ENCODE measurements around the gene PALS2. TPM values are rescaled to one million over a fixed set of nuclear protein-coding genes. Genes with fewer than 3 reads are reported as not detected.

Gene PALS2
- total and polyA plus RNA-seq, 2 donors from 2014 or later, result 5.6 to 35.6 TPM

DNA sequence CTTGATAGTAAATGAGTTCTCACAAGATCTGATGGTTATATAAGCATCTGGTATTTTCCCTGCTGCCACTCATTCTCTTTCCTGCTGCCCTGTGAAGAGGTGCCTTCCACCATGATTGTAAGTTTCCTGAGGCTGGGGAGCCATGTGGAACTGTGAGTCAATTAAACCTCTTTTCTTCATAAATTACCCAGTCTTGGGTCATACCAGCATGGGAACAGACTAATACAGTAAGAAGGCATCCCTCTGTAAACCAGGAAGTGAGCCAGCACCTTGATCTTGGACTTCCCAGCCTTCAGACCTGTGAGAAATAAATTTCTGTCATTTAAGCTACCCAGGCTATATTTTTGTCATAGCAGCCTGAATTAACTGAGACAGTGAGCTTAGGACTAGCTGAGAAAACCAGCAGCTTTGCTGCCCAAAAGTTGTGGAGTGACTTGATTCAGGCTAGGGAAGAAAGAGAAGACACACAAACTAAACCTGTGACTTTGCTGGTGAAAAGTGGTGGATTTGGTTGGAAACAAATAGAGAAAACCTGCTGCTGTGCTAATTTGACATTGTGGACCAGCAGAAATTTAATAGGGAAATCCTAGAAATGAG is 29.7 kb downstream of the PALS2 start:
- Histone ChIP-seq H3K4me3 (ENCODE audit: low read length in 3 of 3) (no peak overlapping the region), H3K4me1 (ENCODE audit: control insufficient read depth in 2 of 3, insufficient read depth in 2 of 3, low read depth in 1 of 3, low read length in 3 of 3) (no peaks in the 10 kb centered on the region), H3K27me3 (ENCODE audit: control insufficient read depth, insufficient read depth, low read length) (no peaks in the 10 kb centered on the region), H3K9me3 (ENCODE audit: control insufficient read depth in 2 of 3, insufficient read depth in 1 of 3, low read length in 3 of 3) (no peaks in the 10 kb centered on the region), H3K27ac (ENCODE audit: low read depth in 2 of 2, low read length in 2 of 2) (no peak overlapping the region), H3K36me3 (ENCODE audit: control insufficient read depth in 2 of 3, insufficient read depth in 3 of 3, low read length in 3 of 3) (no peaks in the 10 kb centered on the region), H3K9ac (ENCODE audit: low read length in 3 of 3) (no peak overlapping the region)
- TF ChIP-seq, protein P1, sequence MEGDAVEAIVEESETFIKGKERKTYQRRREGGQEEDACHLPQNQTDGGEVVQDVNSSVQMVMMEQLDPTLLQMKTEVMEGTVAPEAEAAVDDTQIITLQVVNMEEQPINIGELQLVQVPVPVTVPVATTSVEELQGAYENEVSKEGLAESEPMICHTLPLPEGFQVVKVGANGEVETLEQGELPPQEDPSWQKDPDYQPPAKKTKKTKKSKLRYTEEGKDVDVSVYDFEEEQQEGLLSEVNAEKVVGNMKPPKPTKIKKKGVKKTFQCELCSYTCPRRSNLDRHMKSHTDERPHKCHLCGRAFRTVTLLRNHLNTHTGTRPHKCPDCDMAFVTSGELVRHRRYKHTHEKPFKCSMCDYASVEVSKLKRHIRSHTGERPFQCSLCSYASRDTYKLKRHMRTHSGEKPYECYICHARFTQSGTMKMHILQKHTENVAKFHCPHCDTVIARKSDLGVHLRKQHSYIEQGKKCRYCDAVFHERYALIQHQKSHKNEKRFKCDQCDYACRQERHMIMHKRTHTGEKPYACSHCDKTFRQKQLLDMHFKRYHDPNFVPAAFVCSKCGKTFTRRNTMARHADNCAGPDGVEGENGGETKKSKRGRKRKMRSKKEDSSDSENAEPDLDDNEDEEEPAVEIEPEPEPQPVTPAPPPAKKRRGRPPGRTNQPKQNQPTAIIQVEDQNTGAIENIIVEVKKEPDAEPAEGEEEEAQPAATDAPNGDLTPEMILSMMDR (IDR thresholded peaks at IDR 0.05; ENCODE audit: borderline replicate concordance, extremely low read depth, insufficient read depth), result no peak
- FAIRE-seq, result no peak
- no peak for DNase-seq
- intact Hi-C loops (cut with DNase I), result no loop called here

DNA sequence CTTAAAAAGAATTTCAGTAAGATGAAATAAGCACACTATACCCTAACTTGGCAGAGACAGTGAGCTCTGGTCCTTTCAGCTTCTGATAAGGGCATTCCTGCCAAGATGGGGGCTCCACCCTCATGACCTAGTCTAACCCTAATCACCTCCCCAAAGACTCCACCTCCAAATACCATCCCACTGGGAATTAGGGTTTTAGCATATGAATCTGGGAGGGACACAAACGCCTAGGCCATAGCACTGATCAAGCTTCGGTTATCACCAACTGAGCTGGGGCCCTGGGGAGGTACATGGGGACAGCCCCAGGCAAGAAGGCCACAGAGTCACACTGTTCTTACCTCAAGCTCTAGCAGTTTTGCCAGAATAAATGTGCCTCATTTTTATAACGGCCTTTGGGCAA is 31.4 kb downstream of the PALS2 start:
- no peaks in the 10 kb centered on the region for H3K4me1 ChIP-seq (ENCODE audit: control insufficient read depth in 2 of 3, insufficient read depth in 2 of 3, low read depth in 1 of 3, low read length in 3 of 3)
- no peak overlapping the region for H3K27ac ChIP-seq (ENCODE audit: low read depth in 2 of 2, low read length in 2 of 2)
- H3K9me3 ChIP-seq (ENCODE audit: control insufficient read depth in 2 of 3, insufficient read depth in 1 of 3, low read length in 3 of 3), result no peaks in the 10 kb centered on the region
- TF ChIP-seq, protein P1 (IDR thresholded peaks at IDR 0.05; ENCODE audit: borderline replicate concordance, extremely low read depth, insufficient read depth), result no peak
- intact Hi-C loops (cut with DNase I), result no loop called here
- no peak for DNase-seq
- H3K9ac ChIP-seq (ENCODE audit: low read length in 3 of 3), result no peak overlapping the region
- H3K36me3 ChIP-seq (ENCODE audit: control insufficient read depth in 2 of 3, insufficient read depth in 3 of 3, low read length in 3 of 3), result no peaks in the 10 kb centered on the region
- no peak for FAIRE-seq
- H3K27me3 ChIP-seq (ENCODE audit: control insufficient read depth, insufficient read depth, low read length), result no peaks in the 10 kb centered on the region
- H3K4me3 ChIP-seq (ENCODE audit: low read length in 3 of 3), result no peak overlapping the region

DNA sequence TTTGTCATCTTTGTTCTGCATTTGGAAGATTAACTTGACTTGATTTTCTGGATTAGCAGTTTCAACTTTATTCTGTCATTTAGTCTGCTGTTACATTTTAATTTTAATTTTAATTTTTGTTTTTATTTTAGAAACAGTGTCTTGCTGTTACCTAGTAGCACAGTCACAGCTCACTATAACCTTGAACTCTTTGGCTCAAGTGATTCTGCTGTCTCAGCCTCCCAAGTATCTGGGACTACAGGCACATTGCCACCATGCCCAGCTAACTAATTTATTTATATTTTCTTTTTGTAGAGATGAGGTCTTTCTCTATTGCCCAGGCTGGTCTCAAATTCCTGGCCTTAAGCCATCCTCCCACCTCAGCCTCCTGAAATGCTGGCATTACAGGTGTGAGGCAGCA is 35.3 kb downstream of the PALS2 start:
- TF ChIP-seq, protein P1 (IDR thresholded peaks at IDR 0.05; ENCODE audit: borderline replicate concordance, extremely low read depth, insufficient read depth), result no peak
- intact Hi-C loops (cut with DNase I), result no loop called here
- FAIRE-seq (no peak), DNase-seq (no peak)
- no peak overlapping the region for H3K27ac ChIP-seq (ENCODE audit: low read depth in 2 of 2, low read length in 2 of 2)
- no peak overlapping the region for H3K4me3 ChIP-seq (ENCODE audit: low read length in 3 of 3)
- no peak overlapping the region for H3K9ac ChIP-seq (ENCODE audit: low read length in 3 of 3)
- H3K27me3 ChIP-seq (ENCODE audit: control insufficient read depth, insufficient read depth, low read length), result no peaks in the 10 kb centered on the region
- no peaks in the 10 kb centered on the region for H3K9me3 ChIP-seq (ENCODE audit: control insufficient read depth in 2 of 3, insufficient read depth in 1 of 3, low read length in 3 of 3)
- H3K36me3 ChIP-seq (ENCODE audit: control insufficient read depth in 2 of 3, insufficient read depth in 3 of 3, low read length in 3 of 3), result no peaks in the 10 kb centered on the region
- no peaks in the 10 kb centered on the region for H3K4me1 ChIP-seq (ENCODE audit: control insufficient read depth in 2 of 3, insufficient read depth in 2 of 3, low read depth in 1 of 3, low read length in 3 of 3)

DNA sequence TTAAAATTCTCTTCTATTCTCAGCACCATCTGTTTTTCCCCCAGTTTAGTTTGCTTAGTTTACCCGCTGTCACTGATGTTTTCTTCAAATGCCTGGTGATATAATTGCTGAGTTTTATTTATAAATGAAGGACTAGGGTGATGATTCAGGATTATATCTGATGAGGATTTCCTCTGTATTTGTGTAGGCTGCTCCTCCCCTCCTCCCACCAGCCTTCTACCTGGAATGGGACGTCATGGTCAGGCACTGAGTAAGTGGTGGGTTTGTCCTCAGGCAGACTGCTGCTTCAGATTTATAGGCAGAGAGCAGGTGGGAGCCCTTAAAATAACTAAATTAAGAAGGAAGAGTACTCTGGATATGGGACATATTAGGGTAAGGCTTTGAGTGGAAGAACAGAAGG is 35.8 kb downstream of the PALS2 start:
- FAIRE-seq (no peak), DNase-seq (no peak)

More for the DNA sequence above, 35.8 kb downstream of the PALS2 start:
- TF ChIP-seq, protein P1 (IDR thresholded peaks at IDR 0.05; ENCODE audit: borderline replicate concordance, extremely low read depth, insufficient read depth), result no peak
- intact Hi-C loops (cut with DNase I), result no loop called here
- Histone ChIP-seq H3K9me3 (ENCODE audit: control insufficient read depth in 2 of 3, insufficient read depth in 1 of 3, low read length in 3 of 3) (no peaks in the 10 kb centered on the region), H3K36me3 (ENCODE audit: control insufficient read depth in 2 of 3, insufficient read depth in 3 of 3, low read length in 3 of 3) (no peaks in the 10 kb centered on the region), H3K4me1 (ENCODE audit: control insufficient read depth in 2 of 3, insufficient read depth in 2 of 3, low read depth in 1 of 3, low read length in 3 of 3) (no peaks in the 10 kb centered on the region), H3K9ac (ENCODE audit: low read length in 3 of 3) (no peak overlapping the region), H3K27me3 (ENCODE audit: control insufficient read depth, insufficient read depth, low read length) (no peaks in the 10 kb centered on the region), H3K4me3 (ENCODE audit: low read length in 3 of 3) (no peak overlapping the region), H3K27ac (ENCODE audit: low read depth in 2 of 2, low read length in 2 of 2) (no peak overlapping the region)
